GM21529 (cell line): ENCODE data around the gene ACSM5.
"Not testable (repeated sequence)": the region's sequence is repeated elsewhere in the genome, so short reads cannot be mapped to it uniquely, and the experiment has no call there.

Source experiments
- ATAC-seq: cut with Tn5 transposase; IDR thresholded peaks from one replicate; pipeline ENCODE4 v1.9.1; 2021; ENCODE audit not compliant: unreplicated experiment

ACSM5 gene

DNA sequence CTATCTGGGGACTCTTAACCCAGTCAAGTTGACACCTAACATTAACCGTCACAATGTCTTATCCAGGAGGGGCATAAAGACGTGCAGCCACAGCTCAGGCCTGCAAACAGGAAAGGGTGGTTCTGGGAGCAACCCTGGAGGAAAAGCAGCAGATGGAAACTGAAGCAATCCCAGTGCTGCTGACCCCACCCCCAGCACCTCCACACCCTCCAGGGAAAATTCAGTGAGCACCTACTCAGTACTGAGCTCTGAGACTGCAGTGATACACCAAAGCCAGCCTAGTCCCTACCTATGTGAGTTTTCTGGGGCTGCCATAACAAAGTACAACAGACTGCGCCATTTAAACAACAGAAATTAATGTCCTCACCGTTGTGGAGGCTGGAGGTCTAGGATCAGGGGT is 32.5 kb downstream of the ACSM5 start:
- ATAC-seq, result not testable (repeated sequence)

- not testable (repeated sequence) for ATAC-seq
Measured at GRCh38 chr16:20446652-20447393, 37.5 kb downstream of the ACSM5 start.

DNA sequence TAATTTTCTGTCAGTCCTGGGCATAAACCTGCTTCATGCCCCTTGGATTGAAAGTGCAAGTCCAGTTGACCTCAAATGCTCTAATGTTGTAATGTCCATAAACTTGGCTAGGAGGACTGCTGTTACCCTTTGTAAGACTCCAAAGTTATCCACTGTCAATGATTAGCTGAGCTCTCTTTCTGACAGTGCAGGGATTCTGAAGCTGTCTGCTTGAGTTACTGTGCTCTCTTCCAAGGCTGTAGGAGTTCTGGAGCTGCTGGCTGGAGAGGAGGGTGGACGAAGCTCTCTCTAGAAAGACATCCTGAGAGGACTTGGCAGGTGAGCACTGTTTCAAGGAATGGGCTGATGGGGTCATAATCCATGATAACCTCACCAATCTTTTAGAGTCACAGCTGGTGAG is 42.0 kb downstream of the ACSM5 start, which contains the start of gene ACSM2A:
Gene ACSM2A, plus strand, starts transcription at position 158 of the 400 bp plus-strand sequence. CDS start 8,594 bp downstream, outside the sequence.
- ATAC-seq, result not testable (repeated sequence)

DNA sequence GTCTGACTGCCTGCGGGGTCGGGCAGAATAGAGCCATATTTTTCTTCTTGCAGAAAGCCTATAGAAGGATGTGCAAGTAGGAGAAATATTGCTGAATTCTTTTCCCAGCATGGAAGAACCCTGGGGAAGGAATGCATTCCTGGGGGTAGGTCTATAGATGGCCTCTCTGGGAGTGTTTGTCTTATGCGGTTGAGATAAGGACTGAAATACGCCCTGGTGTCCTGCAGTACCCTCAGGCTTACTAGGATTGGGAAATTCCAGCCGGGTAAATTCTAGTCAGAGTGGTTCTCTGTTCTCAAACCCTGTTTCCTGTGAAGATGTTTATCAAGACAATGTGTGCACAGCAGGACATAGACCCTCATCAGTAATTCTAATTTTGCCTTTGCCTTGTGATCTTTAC is 44.3 kb downstream of the ACSM5 start:
- not testable (repeated sequence) for ATAC-seq

GRCh38 chr16:20459227-20459626 is 49.9 kb downstream of the ACSM5 start:
- not testable (repeated sequence) for ATAC-seq

GRCh38 chr16:20460313-20460712 is 51.0 kb downstream of the ACSM5 start:
- not testable (repeated sequence) for ATAC-seq

DNA sequence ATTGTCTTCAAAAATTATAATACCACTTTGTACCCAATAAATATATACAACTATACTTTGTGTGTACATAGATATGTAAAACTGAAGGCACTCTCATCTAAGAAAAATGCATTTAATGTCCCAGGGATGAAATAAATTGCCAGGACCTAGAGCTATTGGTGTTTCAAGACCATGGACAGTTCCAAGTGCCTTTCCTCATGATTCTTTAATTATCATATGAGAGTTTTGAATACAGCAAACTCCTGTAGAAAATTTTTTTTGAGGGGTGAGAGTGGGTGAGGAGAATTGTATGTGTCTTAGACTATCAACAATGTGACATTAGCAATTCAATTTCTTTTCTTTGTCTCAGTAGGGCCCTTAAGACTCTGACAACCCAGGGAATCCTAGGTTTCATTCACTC is 59.6 kb downstream of the ACSM5 start:
- not testable (repeated sequence) for ATAC-seq

GRCh38 chr16:20469930-20470329 is 60.6 kb downstream of the ACSM5 start:
- not testable (repeated sequence) for ATAC-seq

GRCh38 chr16:20470732-20471131 is 61.4 kb downstream of the ACSM5 start:
- ATAC-seq, result not testable (repeated sequence)

- ATAC-seq, result not testable (repeated sequence)
Measured at GRCh38 chr16:20477188-20477744, 67.9 kb downstream of the ACSM5 start.

DNA sequence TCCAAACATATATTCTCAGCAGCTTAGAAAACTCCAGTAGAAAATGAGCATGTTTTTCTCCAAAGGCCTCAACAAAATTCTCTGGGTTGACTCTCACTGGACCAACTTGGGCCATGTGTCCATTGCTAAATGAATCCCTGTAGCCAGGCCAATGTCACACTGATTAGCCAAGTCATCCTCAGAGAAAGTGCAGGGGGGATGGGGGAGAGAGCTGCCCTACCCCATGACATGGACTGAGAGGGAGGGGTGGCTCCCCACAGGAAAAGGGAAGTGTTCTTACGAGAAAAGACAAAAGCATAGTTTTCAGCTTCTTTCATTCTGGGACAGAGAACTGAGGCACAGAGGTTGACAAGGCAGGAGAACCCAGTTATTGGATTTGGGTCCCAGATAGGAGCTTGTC is 74.7 kb downstream of the ACSM5 start:
- not testable (repeated sequence) for ATAC-seq

GRCh38 chr16:20484726-20485125 is 75.4 kb downstream of the ACSM5 start:
- no peak for ATAC-seq

DNA sequence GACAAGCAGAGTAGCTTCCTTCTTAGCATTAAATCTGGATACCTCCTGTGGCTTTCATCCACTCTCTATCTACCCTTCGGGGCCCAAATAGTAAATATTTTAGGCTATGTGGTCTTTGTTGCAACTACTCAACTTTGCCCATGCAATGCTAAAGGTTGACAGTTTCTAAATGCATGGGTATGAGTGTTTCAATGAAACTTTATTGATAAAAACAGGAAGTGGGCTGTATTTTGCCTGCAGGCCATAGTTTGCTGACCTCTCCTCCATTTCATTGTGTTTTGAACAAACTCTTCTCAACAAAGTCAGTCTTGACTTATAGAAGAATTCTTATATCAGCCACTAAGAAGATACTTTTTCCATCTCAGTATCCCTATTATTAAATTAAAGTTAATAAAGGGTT is 76.1 kb downstream of the ACSM5 start:
- no peak for ATAC-seq
